HepG2 (cell line): ENCODE measurements around the gene ATP4B. TPM values are rescaled to one million over a fixed set of nuclear protein-coding genes. Genes with fewer than 3 reads are reported as not detected.

Experiments used
- DRAP1 ChIP-seq: IDR thresholded peaks from 2 replicates; pipeline ENCODE4 v1.6.1; 2016; ENCODE audit warnings: missing genetic modification reagents, missing compliant biosample characterization
- KMT2A ChIP-seq: sonication (generic); formaldehyde crosslinking; IDR thresholded peaks from 2 replicates; pipeline ENCODE4 v1.4.0; 2020; ENCODE audit warnings: missing genetic modification reagents
- NFATC3 ChIP-seq: sonication (generic); formaldehyde crosslinking; IDR thresholded peaks from 2 replicates; pipeline ENCODE4 v1.5.1; 2020; ENCODE audit warnings: mild to moderate bottlenecking, missing genetic modification reagents
- RFX3 ChIP-seq: IDR thresholded peaks from 2 replicates; pipeline ENCODE4 v1.6.1; 2016; ENCODE audit warnings: missing biosample characterization, missing genetic modification reagents
- ZNF331 ChIP-seq: sonication (generic); formaldehyde crosslinking; IDR thresholded peaks from 2 replicates; pipeline ENCODE4 v1.4.0; 2020; ENCODE audit warnings: missing genetic modification reagents
- ZNF550 ChIP-seq: sonication (generic); formaldehyde crosslinking; IDR thresholded peaks from 2 replicates; pipeline ENCODE4 v1.4.0; 2020; ENCODE audit warnings: mild to moderate bottlenecking, missing genetic modification reagents, borderline replicate concordance
- polyA plus RNA-seq, 8 experiments: library from polyadenylated mRNA; depleted of rRNA in 3 of 8; stranded (reverse) in 7 of 8; unstranded in 1 of 8; fragments of >200 nt; fragmentation: Illumina TruSeq in 4 of 8; extraction: Trizol in 4 of 8; gene quantifications; 2 replicates each; pipeline versions ENCODE4 v1.2.1 to v1.2.3, GENCODE V29; 2011 to 2016; ENCODE audit warnings: low read depth in 4 of 8, missing spikeins in 1 of 8, mixed read lengths in 1 of 8; ENCODE audit not compliant: insufficient read depth in 1 of 8
- total RNA-seq, 5 experiments: library from RNA; depleted of rRNA; stranded (reverse); fragments of >200 nt; fragmentation: Illumina TruSeq; extraction: Trizol; gene quantifications; 2 replicates each; pipeline ENCODE4 v1.2.3, GENCODE V29; 2016; ENCODE audit warnings: low read depth in 1 of 5
- TF ChIP-seq, protein P1 (sequence below): sonication (generic); formaldehyde crosslinking; conservative IDR thresholded peaks from 2 replicates; pipeline ENCODE4 v1.4.0; 2020; ENCODE audit warnings: mild to moderate bottlenecking, missing genetic modification reagents, moderate library complexity
- TF ChIP-seq, protein P2 (sequence below): sonication (generic); formaldehyde crosslinking; conservative IDR thresholded peaks from 2 replicates; pipeline ENCODE4 v1.8.0; 2022; ENCODE audit warnings: missing genetic modification reagents

ATP4B gene
- total and polyA plus RNA-seq, 2 of the 13 experiments (the other 11 are each of a cell fraction or from before 2014, with no cell fraction given): not detected

GRCh38 chr13:113607889-113608635 lies 49.9 kb downstream of the ATP4B start (continued):
- no peak for TF ChIP-seq DRAP1
- TF ChIP-seq ZNF331 (CRISPR knock-in tag): no peak
- no peak for TF ChIP-seq ZNF550 (CRISPR knock-in tag)
- TF ChIP-seq, protein P1, sequence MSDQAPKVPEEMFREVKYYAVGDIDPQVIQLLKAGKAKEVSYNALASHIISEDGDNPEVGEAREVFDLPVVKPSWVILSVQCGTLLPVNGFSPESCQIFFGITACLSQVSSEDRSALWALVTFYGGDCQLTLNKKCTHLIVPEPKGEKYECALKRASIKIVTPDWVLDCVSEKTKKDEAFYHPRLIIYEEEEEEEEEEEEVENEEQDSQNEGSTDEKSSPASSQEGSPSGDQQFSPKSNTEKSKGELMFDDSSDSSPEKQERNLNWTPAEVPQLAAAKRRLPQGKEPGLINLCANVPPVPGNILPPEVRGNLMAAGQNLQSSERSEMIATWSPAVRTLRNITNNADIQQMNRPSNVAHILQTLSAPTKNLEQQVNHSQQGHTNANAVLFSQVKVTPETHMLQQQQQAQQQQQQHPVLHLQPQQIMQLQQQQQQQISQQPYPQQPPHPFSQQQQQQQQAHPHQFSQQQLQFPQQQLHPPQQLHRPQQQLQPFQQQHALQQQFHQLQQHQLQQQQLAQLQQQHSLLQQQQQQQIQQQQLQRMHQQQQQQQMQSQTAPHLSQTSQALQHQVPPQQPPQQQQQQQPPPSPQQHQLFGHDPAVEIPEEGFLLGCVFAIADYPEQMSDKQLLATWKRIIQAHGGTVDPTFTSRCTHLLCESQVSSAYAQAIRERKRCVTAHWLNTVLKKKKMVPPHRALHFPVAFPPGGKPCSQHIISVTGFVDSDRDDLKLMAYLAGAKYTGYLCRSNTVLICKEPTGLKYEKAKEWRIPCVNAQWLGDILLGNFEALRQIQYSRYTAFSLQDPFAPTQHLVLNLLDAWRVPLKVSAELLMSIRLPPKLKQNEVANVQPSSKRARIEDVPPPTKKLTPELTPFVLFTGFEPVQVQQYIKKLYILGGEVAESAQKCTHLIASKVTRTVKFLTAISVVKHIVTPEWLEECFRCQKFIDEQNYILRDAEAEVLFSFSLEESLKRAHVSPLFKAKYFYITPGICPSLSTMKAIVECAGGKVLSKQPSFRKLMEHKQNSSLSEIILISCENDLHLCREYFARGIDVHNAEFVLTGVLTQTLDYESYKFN (CRISPR knock-in tag): no peak
- TF ChIP-seq RFX3 (CRISPR knock-in tag): no peak
- TF ChIP-seq, protein P2, sequence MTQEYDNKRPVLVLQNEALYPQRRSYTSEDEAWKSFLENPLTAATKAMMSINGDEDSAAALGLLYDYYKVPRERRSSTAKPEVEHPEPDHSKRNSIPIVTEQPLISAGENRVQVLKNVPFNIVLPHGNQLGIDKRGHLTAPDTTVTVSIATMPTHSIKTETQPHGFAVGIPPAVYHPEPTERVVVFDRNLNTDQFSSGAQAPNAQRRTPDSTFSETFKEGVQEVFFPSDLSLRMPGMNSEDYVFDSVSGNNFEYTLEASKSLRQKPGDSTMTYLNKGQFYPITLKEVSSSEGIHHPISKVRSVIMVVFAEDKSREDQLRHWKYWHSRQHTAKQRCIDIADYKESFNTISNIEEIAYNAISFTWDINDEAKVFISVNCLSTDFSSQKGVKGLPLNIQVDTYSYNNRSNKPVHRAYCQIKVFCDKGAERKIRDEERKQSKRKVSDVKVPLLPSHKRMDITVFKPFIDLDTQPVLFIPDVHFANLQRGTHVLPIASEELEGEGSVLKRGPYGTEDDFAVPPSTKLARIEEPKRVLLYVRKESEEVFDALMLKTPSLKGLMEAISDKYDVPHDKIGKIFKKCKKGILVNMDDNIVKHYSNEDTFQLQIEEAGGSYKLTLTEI (CRISPR knock-in tag): no peak
- TF ChIP-seq NFATC3 (CRISPR knock-in tag): no peak
- no peak for TF ChIP-seq KMT2A (CRISPR knock-in tag)
